Caco-2 (cell line): ENCODE results near the gene CTDSP2. TPM values are rescaled to one million over a fixed set of nuclear protein-coding genes. Genes with fewer than 3 reads are reported as not detected.

ENCODE experiments used
- BruUV-seq: library from RNA; stranded (reverse); fragments of 400-500 nt; replicated peaks from 2 replicates; lab custom pipeline; 2021; lab: Mats Ljungman, UMichigan
- CTCF ChIA-PET: fragments of 300-600 bp; sonication (Branson Sonifier 250); formaldehyde crosslinking; loops from one replicate; lab custom pipeline; 2022; ENCODE audit warnings: antibody characterized with exemption; lab: Charles Lee
- POLR2A ChIA-PET: fragments of 300-600 bp; sonication (Branson Sonifier 250); formaldehyde crosslinking; loops from one replicate; lab custom pipeline; 2022; ENCODE audit warnings: antibody characterized with exemption; lab: Charles Lee
- DNase-seq, 2 experiments: peaks; one replicate each; pipeline versions ENCODE4 v3.0.0 to v3.0.0-alpha.2; 2020 to 2022
- H3K27me3 ChIP-seq: replicated peaks from 2 replicates; pipeline ENCODE4 v1.6.0; 2011; ENCODE audit warnings: low read length; ENCODE audit not compliant: control insufficient read depth, insufficient read depth
- H3K36me3 ChIP-seq: 2 replicates; pipeline ENCODE4 v1.5.1; 2011; ENCODE audit warnings: low read length; ENCODE audit not compliant: control insufficient read depth, insufficient read depth
- H3K4me1 ChIP-seq: fragments of 250-450 bp; sonication (Bioruptor Pico); 2 replicates; pipeline ENCODE4 v1.5.1; 2020; ENCODE audit warnings: mild to moderate bottlenecking
- H3K4me3 ChIP-seq: 2 replicates; pipeline ENCODE4 v1.5.1; 2011; ENCODE audit warnings: low read depth, mild to moderate bottlenecking, control low read depth, low read length
- H3K9me3 ChIP-seq: fragments of 250-450 bp; sonication (Bioruptor Pico); 2 replicates; pipeline ENCODE4 v1.5.1; 2020; ENCODE audit warnings: mild to moderate bottlenecking, moderate library complexity
- H3K27ac Mint-ChIP-seq: one replicate; pipeline ENCODE4 v1.8.0; 2022; ENCODE audit warnings: mixed read lengths; ENCODE audit not compliant: unreplicated experiment
- H3K27me3 Mint-ChIP-seq: one replicate; pipeline ENCODE4 v1.8.0; 2022; ENCODE audit warnings: mixed read lengths; ENCODE audit not compliant: insufficient read depth, unreplicated experiment
- H3K36me3 Mint-ChIP-seq: one replicate; pipeline ENCODE4 v1.8.0; 2022; ENCODE audit warnings: mild to moderate bottlenecking, mixed read lengths; ENCODE audit not compliant: insufficient read depth, unreplicated experiment
- H3K4me1 Mint-ChIP-seq: one replicate; pipeline ENCODE4 v1.8.0; 2022; ENCODE audit warnings: low read depth, mixed read lengths; ENCODE audit not compliant: unreplicated experiment
- H3K4me3 Mint-ChIP-seq: one replicate; pipeline ENCODE4 v1.8.0; 2022; ENCODE audit warnings: mild to moderate bottlenecking, moderate library complexity, mixed read lengths; ENCODE audit not compliant: unreplicated experiment
- H3K9me3 Mint-ChIP-seq: one replicate; pipeline ENCODE4 v1.8.0; 2022; ENCODE audit warnings: mixed read lengths; ENCODE audit not compliant: unreplicated experiment
- intact Hi-C: fragments of 100-400 bp; cut with micrococcal nuclease; formaldehyde crosslinking; loops from one replicate; pipeline ENCODE4 v1.10.0; 2022; ENCODE audit not compliant: unreplicated experiment
- total RNA-seq: library from RNA; stranded (reverse); gene quantifications from 2 replicates; pipeline ENCODE4 v1.2.3, GENCODE V29; 2022
- TF ChIP-seq, protein P1 (sequence below), 2 experiments: fragments of 200-600 bp in 1 of 2; IDR thresholded peaks; 1 replicate in 1 of 2; 2 replicates in 1 of 2; pipeline versions ENCODE4 v1.5.1 to v1.8.0; 2011 to 2022; ENCODE audit warnings: antibody characterized with exemption in 1 of 2, control low read depth in 1 of 2, inconsistent platforms in 1 of 2, low read depth in 1 of 2, low read length in 1 of 2, mild to moderate bottlenecking in 1 of 2, moderate library complexity in 1 of 2; ENCODE audit not compliant: insufficient read depth in 1 of 2, severe bottlenecking in 1 of 2, unreplicated experiment in 1 of 2

CTDSP2 gene
- total RNA-seq, 1 experiment from 2014 or later, result 117 TPM

DNA sequence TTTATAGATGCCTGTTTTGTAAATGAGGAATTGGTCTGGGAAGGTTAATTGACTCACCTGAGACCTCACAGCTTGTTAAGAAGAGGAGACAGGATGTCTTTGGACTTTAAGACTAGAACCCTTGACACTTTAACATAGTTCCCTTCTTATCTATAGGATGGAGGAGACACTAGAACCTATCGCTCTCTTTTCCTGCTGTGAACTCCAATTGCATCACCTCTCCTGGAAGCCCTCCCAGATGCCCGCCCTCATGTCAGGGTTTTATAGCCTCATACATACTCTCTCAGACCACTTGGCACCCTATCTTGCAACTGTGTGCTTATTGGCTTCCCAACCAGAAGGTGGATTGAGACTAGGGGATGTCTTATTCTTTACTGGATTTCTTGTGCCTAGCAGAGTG is 2.5 kb upstream of the CTDSP2 start:
- no TSS peak for BruUV-seq
- peaks cover 6% of the 10 kb centered on the region for H3K27me3 Mint-ChIP-seq
- H3K9me3 ChIP-seq, result no peaks in the 10 kb centered on the region
- H3K36me3 ChIP-seq, result no peaks in the 10 kb centered on the region
- H3K27ac Mint-ChIP-seq, result no peak overlapping the region
- no peak overlapping the region for H3K4me3 ChIP-seq
- H3K4me1 ChIP-seq, result peaks cover 9% of the 10 kb centered on the region; the same call in 1 of the 2 replicates
- TF ChIP-seq, protein P1, sequence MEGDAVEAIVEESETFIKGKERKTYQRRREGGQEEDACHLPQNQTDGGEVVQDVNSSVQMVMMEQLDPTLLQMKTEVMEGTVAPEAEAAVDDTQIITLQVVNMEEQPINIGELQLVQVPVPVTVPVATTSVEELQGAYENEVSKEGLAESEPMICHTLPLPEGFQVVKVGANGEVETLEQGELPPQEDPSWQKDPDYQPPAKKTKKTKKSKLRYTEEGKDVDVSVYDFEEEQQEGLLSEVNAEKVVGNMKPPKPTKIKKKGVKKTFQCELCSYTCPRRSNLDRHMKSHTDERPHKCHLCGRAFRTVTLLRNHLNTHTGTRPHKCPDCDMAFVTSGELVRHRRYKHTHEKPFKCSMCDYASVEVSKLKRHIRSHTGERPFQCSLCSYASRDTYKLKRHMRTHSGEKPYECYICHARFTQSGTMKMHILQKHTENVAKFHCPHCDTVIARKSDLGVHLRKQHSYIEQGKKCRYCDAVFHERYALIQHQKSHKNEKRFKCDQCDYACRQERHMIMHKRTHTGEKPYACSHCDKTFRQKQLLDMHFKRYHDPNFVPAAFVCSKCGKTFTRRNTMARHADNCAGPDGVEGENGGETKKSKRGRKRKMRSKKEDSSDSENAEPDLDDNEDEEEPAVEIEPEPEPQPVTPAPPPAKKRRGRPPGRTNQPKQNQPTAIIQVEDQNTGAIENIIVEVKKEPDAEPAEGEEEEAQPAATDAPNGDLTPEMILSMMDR (IDR thresholded peaks at IDR 0.05; ENCODE audit: insufficient read depth in 1 of 2, low read depth in 1 of 2, low read length in 1 of 2, severe bottlenecking in 1 of 2, unreplicated experiment in 1 of 2), result no peak
- peaks cover 6% of the 10 kb centered on the region for H3K4me1 Mint-ChIP-seq
- DNase-seq, result no peak
- H3K27me3 ChIP-seq, result no peaks in the 10 kb centered on the region; the same call in 1 of the 2 replicates
- H3K36me3 Mint-ChIP-seq, result peaks cover 16% of the 10 kb centered on the region
- intact Hi-C loops, result no loop called here
- no peaks in the 10 kb centered on the region for H3K9me3 Mint-ChIP-seq
- CTCF ChIA-PET, result no interaction called here
- no peak overlapping the region for H3K4me3 Mint-ChIP-seq
- POLR2A ChIA-PET, result no interaction called here

DNA sequence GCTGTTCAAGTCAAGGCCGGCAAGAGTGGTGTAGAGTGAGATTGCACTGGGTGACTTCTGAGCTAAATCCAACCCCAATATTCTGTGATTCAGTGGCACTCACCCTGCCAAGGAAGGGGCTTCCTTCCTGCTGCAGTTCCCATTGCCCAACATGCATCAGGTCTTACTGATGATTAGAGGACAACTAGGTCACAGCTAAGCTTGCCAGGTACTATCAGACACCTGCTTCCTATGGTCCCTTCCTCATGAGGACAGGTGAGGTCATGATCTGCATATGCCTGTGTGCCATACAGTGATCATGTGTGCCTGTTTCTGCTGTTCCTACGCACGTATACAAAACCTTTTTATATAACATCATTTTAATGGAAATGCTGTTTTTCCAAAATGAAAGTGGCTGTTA is 1.7 kb upstream of the CTDSP2 start:
- Mint-ChIP-seq H3K27ac (no peak overlapping the region), H3K4me3 (no peak overlapping the region), H3K9me3 (no peaks in the 10 kb centered on the region), H3K27me3 (peaks cover 6% of the 10 kb centered on the region), H3K4me1 (peaks cover 6% of the 10 kb centered on the region), H3K36me3 (peaks cover 17% of the 10 kb centered on the region)
- no peaks in the 10 kb centered on the region for H3K36me3 ChIP-seq
- TF ChIP-seq, protein P1 (IDR thresholded peaks at IDR 0.05; ENCODE audit: insufficient read depth in 1 of 2, low read depth in 1 of 2, low read length in 1 of 2, severe bottlenecking in 1 of 2, unreplicated experiment in 1 of 2), result no peak
- no peaks in the 10 kb centered on the region; the same call in 1 of the 2 replicates for H3K27me3 ChIP-seq
- DNase-seq, result no peak
- H3K9me3 ChIP-seq, result no peaks in the 10 kb centered on the region
- H3K4me1 ChIP-seq, result peaks cover 10% of the 10 kb centered on the region; the same call in 1 of the 2 replicates
- BruUV-seq, result no TSS peak
- H3K4me3 ChIP-seq, result no peak overlapping the region
- intact Hi-C loops, result no loop called here
- ChIA-PET POLR2A (interaction anchor here (0.6 kb wide), 1 partner anchor 16 kb away, joined by 5 read pairs; no protein-coding TSS in a partner anchor), CTCF (interaction anchor here (0.8 kb wide), 1 partner anchor 65 kb away, joined by 3 read pairs; the partner anchor contains the start of gene TSFM)

DNA sequence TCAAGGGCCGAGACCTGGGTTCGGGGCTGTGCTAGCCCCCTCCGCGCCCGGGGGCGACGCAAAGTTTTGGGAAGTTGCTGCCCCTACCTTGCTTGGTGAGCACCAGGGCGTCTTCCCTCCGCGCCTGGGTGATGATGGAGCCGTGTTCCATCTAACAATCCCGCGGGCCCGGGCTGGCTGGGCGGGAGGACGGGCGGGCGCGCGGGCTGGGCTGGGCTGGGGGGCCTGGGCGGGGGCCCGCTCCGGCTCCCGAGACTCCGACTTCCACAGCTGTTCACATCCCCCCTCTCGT is 298 bp downstream of the CTDSP2 start:
- Mint-ChIP-seq H3K36me3 (peaks cover 25% of the 10 kb centered on the region), H3K27ac (peak overlapping the region; percentile 88), H3K4me3 (peak overlapping the region; percentile 76), H3K9me3 (no peaks in the 10 kb centered on the region), H3K27me3 (no peaks in the 10 kb centered on the region), H3K4me1 (peaks cover 26% of the 10 kb centered on the region)
- POLR2A ChIA-PET, result interaction anchor here (0.6 to 1.1 kb wide), 4 partner anchors 19 to 74 kb away, joined by 3 to 7 read pairs (median 4); partner anchors contain the start of gene EEF1AKMT3
- DNase-seq, result no peak
- no peaks in the 10 kb centered on the region for H3K36me3 ChIP-seq
- TF ChIP-seq, protein P1 (IDR thresholded peaks at IDR 0.05; ENCODE audit: insufficient read depth in 1 of 2, low read depth in 1 of 2, low read length in 1 of 2, severe bottlenecking in 1 of 2, unreplicated experiment in 1 of 2), result no peak
- no peaks in the 10 kb centered on the region for H3K9me3 ChIP-seq
- H3K27me3 ChIP-seq, result no peaks in the 10 kb centered on the region; the same call in 1 of the 2 replicates
- no TSS peak for BruUV-seq
- intact Hi-C loops, result loop anchor here (2.0 kb wide), 1 partner anchor 15 kb away; no protein-coding TSS in a partner anchor
- CTCF ChIA-PET, result interaction anchor here (0.6 to 1.2 kb wide), 3 partner anchors 60 to 95 kb away, joined by 3 to 7 read pairs (median 4); partner anchors contain the start of gene CDK4
- peak overlapping the region; percentile 98 for H3K4me3 ChIP-seq
- H3K4me1 ChIP-seq, result peaks cover 30% of the 10 kb centered on the region
